Body of pancreas (tissue), 4 donors: ENCODE data around the gene PADI6.

Experiments
- POLR2A ChIP-seq, 3 donors: fragments of 450-650 bp; IDR thresholded peaks; one replicate each; pipeline ENCODE4 v1.6.1; 2016; ENCODE audit warnings: antibody characterized with exemption in 3 of 3, mild to moderate bottlenecking in 2 of 3
- TF ChIP-seq, protein P1 (sequence below), 7 experiments: fragments of 450-650 bp in 4 of 7; fragments of 200-600 bp in 3 of 7; sonication (generic) in 3 of 7; IDR thresholded peaks; one replicate each; pipeline ENCODE4 v1.5.1; 2016 to 2019; ENCODE audit warnings: antibody characterized with exemption in 7 of 7

DNA sequence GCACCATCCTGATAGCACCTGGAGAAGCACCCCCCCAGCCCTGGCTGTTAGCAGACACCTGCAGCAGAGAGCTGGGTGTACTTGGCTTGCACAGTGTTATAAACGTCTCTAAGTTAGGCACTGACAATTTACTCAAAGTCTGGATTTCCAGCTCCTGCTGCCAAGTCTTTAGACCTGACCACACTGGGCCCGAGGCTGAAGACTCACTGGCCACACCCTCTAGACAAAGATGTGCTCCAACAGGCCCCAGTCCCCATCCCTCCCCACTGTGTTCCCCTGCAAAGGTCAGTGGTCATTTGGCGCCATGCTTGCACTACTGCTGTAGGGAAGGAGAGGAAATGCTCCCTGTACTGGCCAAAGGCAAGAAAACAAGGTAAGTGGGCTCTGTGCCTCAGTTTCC is 31.1 kb downstream of the PADI6 start:
- TF ChIP-seq, protein P1, sequence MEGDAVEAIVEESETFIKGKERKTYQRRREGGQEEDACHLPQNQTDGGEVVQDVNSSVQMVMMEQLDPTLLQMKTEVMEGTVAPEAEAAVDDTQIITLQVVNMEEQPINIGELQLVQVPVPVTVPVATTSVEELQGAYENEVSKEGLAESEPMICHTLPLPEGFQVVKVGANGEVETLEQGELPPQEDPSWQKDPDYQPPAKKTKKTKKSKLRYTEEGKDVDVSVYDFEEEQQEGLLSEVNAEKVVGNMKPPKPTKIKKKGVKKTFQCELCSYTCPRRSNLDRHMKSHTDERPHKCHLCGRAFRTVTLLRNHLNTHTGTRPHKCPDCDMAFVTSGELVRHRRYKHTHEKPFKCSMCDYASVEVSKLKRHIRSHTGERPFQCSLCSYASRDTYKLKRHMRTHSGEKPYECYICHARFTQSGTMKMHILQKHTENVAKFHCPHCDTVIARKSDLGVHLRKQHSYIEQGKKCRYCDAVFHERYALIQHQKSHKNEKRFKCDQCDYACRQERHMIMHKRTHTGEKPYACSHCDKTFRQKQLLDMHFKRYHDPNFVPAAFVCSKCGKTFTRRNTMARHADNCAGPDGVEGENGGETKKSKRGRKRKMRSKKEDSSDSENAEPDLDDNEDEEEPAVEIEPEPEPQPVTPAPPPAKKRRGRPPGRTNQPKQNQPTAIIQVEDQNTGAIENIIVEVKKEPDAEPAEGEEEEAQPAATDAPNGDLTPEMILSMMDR (IDR thresholded peaks at IDR 0.05), result no peak
- TF ChIP-seq POLR2A (IDR thresholded peaks at IDR 0.05), result no peak
